Mononuclear cell (primary cell): ENCODE measurements around the gene MYH7B. TPM values are rescaled to one million over a fixed set of nuclear protein-coding genes. Genes with fewer than 3 reads are reported as not detected.

Source experiments
- H3K27me3 ChIP-seq: 2 replicates; pipeline ENCODE4 v1.6.0; 2011; ENCODE audit warnings: low read length, control low read depth; ENCODE audit not compliant: insufficient read depth
- H3K4me1 ChIP-seq: 2 replicates; pipeline ENCODE4 v1.5.1; 2011; ENCODE audit warnings: mild to moderate bottlenecking, low read length, control low read depth; ENCODE audit not compliant: insufficient read depth
- H3K4me3 ChIP-seq: 2 replicates; pipeline ENCODE4 v1.5.1; 2011; ENCODE audit warnings: mild to moderate bottlenecking, low read length, moderate library complexity
- H3K9me3 ChIP-seq: 2 replicates; pipeline ENCODE4 v1.5.1; 2011; ENCODE audit warnings: low read depth, mild to moderate bottlenecking, control low read depth, low read length
- total RNA-seq: library from RNA; depleted of rRNA; stranded (reverse); fragments of >200 nt; gene quantifications from one replicate; pipeline ENCODE4 v1.2.3, GENCODE V29; 2012

Gene MYH7B
- total RNA-seq: under 0.01 TPM

- Histone ChIP-seq H3K27me3 (no peaks in the 10 kb centered on the region), H3K4me1 (peaks cover 16% of the 10 kb centered on the region), H3K9me3 (no peaks in the 10 kb centered on the region), H3K4me3 (peak within 1 kb of the TSS; percentile 66)
Observed at GRCh38 chr20:34955231-34956040, at the start of gene MYH7B, which contains the start of gene GSS. MYH7B (plus strand) TSS chr20:34955868; CDS start chr20:34978006, 22,138 bp downstream. GSS (minus strand) TSS chr20:34955806; CDS start chr20:34951852, 3,954 bp downstream.

- H3K27me3 ChIP-seq: no peaks in the 10 kb centered on the region
- peaks cover 17% of the 10 kb centered on the region for H3K4me1 ChIP-seq
- H3K4me3 ChIP-seq: no peak overlapping the region
- H3K9me3 ChIP-seq: no peaks in the 10 kb centered on the region
Observed at GRCh38 chr20:34907616-34908469, 47.8 kb upstream of the MYH7B start.

GRCh38 chr20:34915131-34915530, 40.5 kb upstream of the MYH7B start:
- no peaks in the 10 kb centered on the region for H3K27me3 ChIP-seq
- H3K4me3 ChIP-seq: no peak overlapping the region
- no peaks in the 10 kb centered on the region for H3K4me1 ChIP-seq
- no peaks in the 10 kb centered on the region for H3K9me3 ChIP-seq

GRCh38 chr20:34915749-34916455, 39.8 kb upstream of the MYH7B start:
- H3K4me3 ChIP-seq: no peak overlapping the region
- H3K4me1 ChIP-seq: no peaks in the 10 kb centered on the region
- H3K9me3 ChIP-seq: no peaks in the 10 kb centered on the region
- no peaks in the 10 kb centered on the region for H3K27me3 ChIP-seq

- Histone ChIP-seq H3K4me1 (no peaks in the 10 kb centered on the region), H3K4me3 (no peak overlapping the region), H3K27me3 (no peaks in the 10 kb centered on the region), H3K9me3 (no peaks in the 10 kb centered on the region)
Observed at GRCh38 chr20:34916774-34917354, 38.8 kb upstream of the MYH7B start.

GRCh38 chr20:34920055-34920454, 35.6 kb upstream of the MYH7B start:
- no peaks in the 10 kb centered on the region for H3K4me1 ChIP-seq
- H3K4me3 ChIP-seq: no peak overlapping the region
- H3K27me3 ChIP-seq: no peaks in the 10 kb centered on the region
- no peaks in the 10 kb centered on the region for H3K9me3 ChIP-seq

- no peaks in the 10 kb centered on the region for H3K27me3 ChIP-seq
- H3K9me3 ChIP-seq: no peaks in the 10 kb centered on the region
- no peak overlapping the region for H3K4me3 ChIP-seq
- H3K4me1 ChIP-seq: no peaks in the 10 kb centered on the region
Observed at GRCh38 chr20:34921436-34921835, 34.2 kb upstream of the MYH7B start.

GRCh38 chr20:34922654-34923381, 32.9 kb upstream of the MYH7B start:
- H3K27me3 ChIP-seq: no peaks in the 10 kb centered on the region

GRCh38 chr20:34923414-34923813, 32.3 kb upstream of the MYH7B start:
- Histone ChIP-seq H3K27me3 (no peaks in the 10 kb centered on the region), H3K4me3 (no peak overlapping the region), H3K4me1 (no peaks in the 10 kb centered on the region), H3K9me3 (no peaks in the 10 kb centered on the region)

More at GRCh38 chr20:34922654-34923381, 32.9 kb upstream of the MYH7B start:
- H3K4me3 ChIP-seq: no peak overlapping the region
- no peaks in the 10 kb centered on the region for H3K9me3 ChIP-seq
- no peaks in the 10 kb centered on the region for H3K4me1 ChIP-seq

GRCh38 chr20:34925341-34925740, 30.3 kb upstream of the MYH7B start:
- no peaks in the 10 kb centered on the region for H3K27me3 ChIP-seq
- H3K4me1 ChIP-seq: no peaks in the 10 kb centered on the region
- no peaks in the 10 kb centered on the region for H3K9me3 ChIP-seq
- no peak overlapping the region for H3K4me3 ChIP-seq

GRCh38 chr20:34925981-34926380, 29.7 kb upstream of the MYH7B start:
- H3K4me3 ChIP-seq: no peak overlapping the region
- H3K27me3 ChIP-seq: no peaks in the 10 kb centered on the region
- no peaks in the 10 kb centered on the region for H3K4me1 ChIP-seq
- H3K9me3 ChIP-seq: no peaks in the 10 kb centered on the region

- Histone ChIP-seq H3K9me3 (no peaks in the 10 kb centered on the region), H3K4me3 (no peak overlapping the region), H3K27me3 (no peaks in the 10 kb centered on the region), H3K4me1 (no peaks in the 10 kb centered on the region)
Observed at GRCh38 chr20:34926581-34926980, 29.1 kb upstream of the MYH7B start.

GRCh38 chr20:34927736-34928135, 27.9 kb upstream of the MYH7B start:
- Histone ChIP-seq H3K27me3 (no peaks in the 10 kb centered on the region), H3K9me3 (no peaks in the 10 kb centered on the region), H3K4me1 (no peaks in the 10 kb centered on the region), H3K4me3 (no peak overlapping the region)

- Histone ChIP-seq H3K9me3 (no peaks in the 10 kb centered on the region), H3K27me3 (no peaks in the 10 kb centered on the region), H3K4me1 (no peaks in the 10 kb centered on the region), H3K4me3 (no peak overlapping the region)
Observed at GRCh38 chr20:34928411-34928810, 27.3 kb upstream of the MYH7B start.
